Keratinocyte (primary cell): ENCODE results near the gene PARL. TPM values are rescaled to one million over a fixed set of nuclear protein-coding genes. Genes with fewer than 3 reads are reported as not detected.

Source experiments
- DNase-seq: peaks from one replicate; pipeline ENCODE4 v3.0.0-alpha.2; 2011; ENCODE audit warnings: low read depth, missing footprints, low spot score
- FAIRE-seq: peaks from 2 replicates; lab custom pipeline; 2011; peaks lifted over from hg19 to GRCh38; lab: Jason Lieb, UNC
- H2AFZ ChIP-seq: 2 replicates; pipeline ENCODE4 v1.6.0; 2012; ENCODE audit warnings: low read length, control low read depth, inconsistent platforms; ENCODE audit not compliant: control insufficient read depth
- H3K27ac ChIP-seq: 2 replicates; pipeline ENCODE4 v1.5.1; 2011; ENCODE audit warnings: low read length; ENCODE audit not compliant: control insufficient read depth, insufficient read depth
- H3K27me3 ChIP-seq: 3 replicates; pipeline ENCODE4 v1.6.0; 2011; ENCODE audit warnings: low read length; ENCODE audit not compliant: control insufficient read depth, insufficient read depth; ENCODE audit errors: extremely low read depth
- H3K36me3 ChIP-seq, 2 experiments: 2 replicates in 1 of 2; 3 replicates in 1 of 2; pipeline ENCODE4 v1.5.1; 2011; ENCODE audit warnings: low read length in 2 of 2, mild to moderate bottlenecking in 1 of 2; ENCODE audit not compliant: control insufficient read depth in 2 of 2, insufficient read depth in 2 of 2; ENCODE audit errors: extremely low read depth in 1 of 2
- H3K4me1 ChIP-seq: 3 replicates; pipeline ENCODE4 v1.5.1; 2011; ENCODE audit warnings: low read length; ENCODE audit not compliant: control insufficient read depth, insufficient read depth; ENCODE audit errors: extremely low read depth
- H3K4me2 ChIP-seq: 3 replicates; pipeline ENCODE4 v1.6.0; 2011; ENCODE audit warnings: low read depth, low read length; ENCODE audit not compliant: control insufficient read depth, insufficient read depth; ENCODE audit errors: extremely low read depth
- H3K4me3 ChIP-seq, 3 experiments: fragments of 200-600 bp in 1 of 3; sonication (generic) in 1 of 3; 2 replicates in 2 of 3; 3 replicates in 1 of 3; pipeline ENCODE4 v1.5.1; 2011 to 2016; ENCODE audit warnings: low read length in 3 of 3, mild to moderate bottlenecking in 3 of 3, control low read depth in 2 of 3, inconsistent platforms in 1 of 3, low read depth in 1 of 3, mixed read lengths in 1 of 3, mixed run types in 1 of 3, moderate library complexity in 1 of 3; ENCODE audit not compliant: control insufficient read depth in 2 of 3, insufficient read depth in 2 of 3; ENCODE audit errors: extremely low read depth in 1 of 3
- H3K79me2 ChIP-seq: 2 replicates; pipeline ENCODE4 v1.6.0; 2012; ENCODE audit warnings: low read length; ENCODE audit not compliant: control insufficient read depth, insufficient read depth
- H3K9ac ChIP-seq: 3 replicates; pipeline ENCODE4 v1.6.0; 2011; ENCODE audit warnings: low read length; ENCODE audit not compliant: control insufficient read depth, insufficient read depth; ENCODE audit errors: extremely low read depth
- H3K9me1 ChIP-seq: 3 replicates; pipeline ENCODE4 v1.6.0; 2011; ENCODE audit warnings: low read length; ENCODE audit not compliant: control insufficient read depth, insufficient read depth; ENCODE audit errors: extremely low read depth
- H3K9me3 ChIP-seq: 2 replicates; pipeline ENCODE4 v1.5.1; 2012; ENCODE audit warnings: low read depth, low read length; ENCODE audit not compliant: control insufficient read depth
- H4K20me1 ChIP-seq: 3 replicates; pipeline ENCODE4 v1.6.0; 2011; ENCODE audit warnings: low read length; ENCODE audit not compliant: control insufficient read depth, insufficient read depth; ENCODE audit errors: extremely low read depth
- CTCF ChIP-seq, 3 experiments: IDR thresholded peaks in 1 of 3; conservative IDR thresholded peaks in 1 of 3; optimal IDR thresholded peaks in 1 of 3; 2 replicates in 2 of 3; 3 replicates in 1 of 3; pipeline versions ENCODE3 to v1.5.1; 2011; ENCODE audit warnings: low read length in 3 of 3, mild to moderate bottlenecking in 3 of 3, moderate library complexity in 2 of 3, control low read depth in 1 of 3, inconsistent platforms in 1 of 3; ENCODE audit not compliant: insufficient read depth in 2 of 3; ENCODE audit errors: extremely low read depth in 1 of 3
- EZH2 ChIP-seq: IDR thresholded peaks from one replicate; pipeline ENCODE4 v1.6.1; 2012; ENCODE audit warnings: inconsistent platforms, mild to moderate bottlenecking, low read length, moderate library complexity
- dilution Hi-C: fragments of 300-500 bp; cut with MboI; formaldehyde crosslinking; loops from one replicate; pipeline ENCODE4 v1.7.0; 2020; ENCODE audit warnings: low sequenced_read_pairs; ENCODE audit not compliant: extremely low pct_ligation_motif_present
- polyA plus RNA-seq, 5 experiments: library from polyadenylated mRNA; depleted of rRNA in 3 of 5; stranded (reverse) in 3 of 5; stranded (forward) in 1 of 5; unstranded in 1 of 5; fragments of >200 nt; gene quantifications; 1 replicate in 1 of 5; 2 replicates in 3 of 5; 3 replicates in 1 of 5; pipeline versions ENCODE4 v1.2.1 to v1.2.3, GENCODE V29; 2011 to 2012; ENCODE audit warnings: missing spikeins in 2 of 5, low read depth in 1 of 5, low replicate concordance in 1 of 5

Gene PARL
- polyA plus RNA-seq, 1 donor (not counting 4 experiments of a cell fraction or from before 2014, with no cell fraction given), result 68.9 TPM

GRCh38 chr3:183845090-183845489 lies 39.6 kb downstream of the PARL start:
- Histone ChIP-seq H3K27ac (peak overlapping the region; percentile 61), H3K9me3 (no peaks in the 10 kb centered on the region), H3K9ac (no peak overlapping the region), H3K4me3 (peak overlapping the region in 2 of 3 experiments; percentile 15 to 19), H4K20me1 (no peaks in the 10 kb centered on the region), H3K27me3 (no peaks in the 10 kb centered on the region), H2AFZ (no peak overlapping the region), H3K4me2 (peak overlapping the region; percentile 68), H3K36me3 (peaks cover 11 to 14% of the 10 kb centered on the region in 2 experiments), H3K4me1 (peaks cover 16% of the 10 kb centered on the region), H3K79me2 (no peaks in the 10 kb centered on the region), H3K9me1 (no peaks in the 10 kb centered on the region)
- FAIRE-seq (peak; percentile 9), DNase-seq (no peak)
- dilution Hi-C loops, result no loop called here
- TF ChIP-seq CTCF (optimal IDR thresholded peaks at IDR 0.05 in 1 of 3, IDR thresholded peaks at IDR 0.05 in 1 of 3, conservative IDR thresholded peaks at IDR 0.05 in 1 of 3; ENCODE audit: extremely low read depth in 1 of 3, insufficient read depth in 2 of 3, low read length in 3 of 3) (no peak), EZH2 (no peak)

GRCh38 chr3:183844606-183845005 lies 40.1 kb downstream of the PARL start:
- peak; percentile 84 for FAIRE-seq
- dilution Hi-C loops, result no loop called here

More at GRCh38 chr3:183844606-183845005, 40.1 kb downstream of the PARL start:
- peaks cover 9 to 11% of the 10 kb centered on the region in 2 experiments for H3K36me3 ChIP-seq
- H3K4me1 ChIP-seq, result peaks cover 16% of the 10 kb centered on the region
- H3K27ac ChIP-seq, result peak overlapping the region; percentile 61
- H3K4me3 ChIP-seq, result no peak overlapping the region
- H3K9me3 ChIP-seq, result no peaks in the 10 kb centered on the region
- H2AFZ ChIP-seq, result no peak overlapping the region
- peak; percentile 50 for DNase-seq
- TF ChIP-seq EZH2 (no peak), CTCF (optimal IDR thresholded peaks at IDR 0.05 in 1 of 3, IDR thresholded peaks at IDR 0.05 in 1 of 3, conservative IDR thresholded peaks at IDR 0.05 in 1 of 3; ENCODE audit: extremely low read depth in 1 of 3, insufficient read depth in 2 of 3, low read length in 3 of 3) (no peak)
- H4K20me1 ChIP-seq, result no peaks in the 10 kb centered on the region
- no peaks in the 10 kb centered on the region for H3K27me3 ChIP-seq
- peak overlapping the region; percentile 68 for H3K4me2 ChIP-seq
- H3K9ac ChIP-seq, result no peak overlapping the region
- H3K79me2 ChIP-seq, result no peaks in the 10 kb centered on the region
- H3K9me1 ChIP-seq, result no peaks in the 10 kb centered on the region
